ENCODE results near the gene OR6C75. TPM values are rescaled to one million over a fixed set of nuclear protein-coding genes. Genes with fewer than 3 reads are reported as not detected.

OR6C75 gene
- total RNA-seq, 4 donors from 2014 or later: not detected

DNA sequence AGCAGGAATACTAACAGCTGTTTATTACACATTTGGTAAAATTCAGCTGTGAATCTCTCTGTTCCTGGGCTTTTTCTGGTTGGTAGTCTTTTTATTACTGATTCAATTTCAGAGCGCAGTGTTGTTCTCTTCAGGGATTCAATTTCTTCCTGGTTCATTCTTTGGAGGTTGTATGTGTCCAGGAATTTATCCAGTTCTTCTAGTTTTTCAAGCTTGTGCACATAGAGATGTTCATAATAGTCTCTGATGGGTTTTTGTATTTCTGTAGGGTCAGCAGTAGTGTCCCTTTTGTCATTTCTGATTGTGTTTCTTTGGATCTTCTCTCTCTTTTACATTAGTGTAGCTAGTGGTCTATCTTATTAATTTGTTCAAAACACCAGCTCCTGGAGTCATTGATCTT, 54.2 kb downstream of the OR6C75 start:
- TF ChIP-seq, protein P1, sequence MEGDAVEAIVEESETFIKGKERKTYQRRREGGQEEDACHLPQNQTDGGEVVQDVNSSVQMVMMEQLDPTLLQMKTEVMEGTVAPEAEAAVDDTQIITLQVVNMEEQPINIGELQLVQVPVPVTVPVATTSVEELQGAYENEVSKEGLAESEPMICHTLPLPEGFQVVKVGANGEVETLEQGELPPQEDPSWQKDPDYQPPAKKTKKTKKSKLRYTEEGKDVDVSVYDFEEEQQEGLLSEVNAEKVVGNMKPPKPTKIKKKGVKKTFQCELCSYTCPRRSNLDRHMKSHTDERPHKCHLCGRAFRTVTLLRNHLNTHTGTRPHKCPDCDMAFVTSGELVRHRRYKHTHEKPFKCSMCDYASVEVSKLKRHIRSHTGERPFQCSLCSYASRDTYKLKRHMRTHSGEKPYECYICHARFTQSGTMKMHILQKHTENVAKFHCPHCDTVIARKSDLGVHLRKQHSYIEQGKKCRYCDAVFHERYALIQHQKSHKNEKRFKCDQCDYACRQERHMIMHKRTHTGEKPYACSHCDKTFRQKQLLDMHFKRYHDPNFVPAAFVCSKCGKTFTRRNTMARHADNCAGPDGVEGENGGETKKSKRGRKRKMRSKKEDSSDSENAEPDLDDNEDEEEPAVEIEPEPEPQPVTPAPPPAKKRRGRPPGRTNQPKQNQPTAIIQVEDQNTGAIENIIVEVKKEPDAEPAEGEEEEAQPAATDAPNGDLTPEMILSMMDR (IDR thresholded peaks at IDR 0.05): no peak
- DNase-seq (ENCODE audit: low spot score) (no peak), ATAC-seq (ENCODE audit: low FRiP score) (no peak)

Other genes starting within 250 kb of the OR6C75 start
- gene OR9K2, start 236.6 kb upstream of the OR6C75 start, total RNA-seq: not detected
- not detected for gene OR10A7, start 141.9 kb upstream of the OR6C75 start, total RNA-seq
- gene OR6C74, start 118.4 kb upstream of the OR6C75 start, total RNA-seq: not detected
- not detected for gene OR6C6, start 66.4 kb upstream of the OR6C75 start, total RNA-seq
- gene OR6C1, start 48.6 kb upstream of the OR6C75 start, total RNA-seq: not detected
- gene OR6C3, start 32.2 kb upstream of the OR6C75 start, total RNA-seq: not detected
- gene OR6C65, start 37.6 kb downstream of the OR6C75 start, total RNA-seq: not detected
- not detected for gene OR6C76, start 63.3 kb downstream of the OR6C75 start, total RNA-seq
- gene OR6C2, start 81.1 kb downstream of the OR6C75 start, total RNA-seq: not detected
- gene OR6C70, start 107.2 kb downstream of the OR6C75 start, total RNA-seq: not detected
- gene OR6C68, start 129.4 kb downstream of the OR6C75 start, total RNA-seq: not detected
- not detected for gene OR6C4, start 186.6 kb downstream of the OR6C75 start, total RNA-seq
- not detected for gene OR2AP1, start 209.5 kb downstream of the OR6C75 start, total RNA-seq

Data from omental fat pad (tissue), 4 donors.